GM10266 (cell line): ENCODE data around the gene CASP14.

ENCODE experiments used
- DNase-seq: peaks from one replicate; pipeline ENCODE4 v3.0.0; 2012; ENCODE audit errors: extremely low spot score
- TF ChIP-seq, protein P1 (sequence below): IDR thresholded peaks from 2 replicates; pipeline ENCODE4 v1.5.1; 2012; ENCODE audit warnings: mild to moderate bottlenecking, low read depth; ENCODE audit not compliant: control insufficient read depth, insufficient read depth; ENCODE audit errors: missing control alignments

Gene CASP14

GRCh38 chr19:15022752-15023151 is 26.5 kb upstream of the CASP14 start:
- no peak for DNase-seq
- TF ChIP-seq, protein P1, sequence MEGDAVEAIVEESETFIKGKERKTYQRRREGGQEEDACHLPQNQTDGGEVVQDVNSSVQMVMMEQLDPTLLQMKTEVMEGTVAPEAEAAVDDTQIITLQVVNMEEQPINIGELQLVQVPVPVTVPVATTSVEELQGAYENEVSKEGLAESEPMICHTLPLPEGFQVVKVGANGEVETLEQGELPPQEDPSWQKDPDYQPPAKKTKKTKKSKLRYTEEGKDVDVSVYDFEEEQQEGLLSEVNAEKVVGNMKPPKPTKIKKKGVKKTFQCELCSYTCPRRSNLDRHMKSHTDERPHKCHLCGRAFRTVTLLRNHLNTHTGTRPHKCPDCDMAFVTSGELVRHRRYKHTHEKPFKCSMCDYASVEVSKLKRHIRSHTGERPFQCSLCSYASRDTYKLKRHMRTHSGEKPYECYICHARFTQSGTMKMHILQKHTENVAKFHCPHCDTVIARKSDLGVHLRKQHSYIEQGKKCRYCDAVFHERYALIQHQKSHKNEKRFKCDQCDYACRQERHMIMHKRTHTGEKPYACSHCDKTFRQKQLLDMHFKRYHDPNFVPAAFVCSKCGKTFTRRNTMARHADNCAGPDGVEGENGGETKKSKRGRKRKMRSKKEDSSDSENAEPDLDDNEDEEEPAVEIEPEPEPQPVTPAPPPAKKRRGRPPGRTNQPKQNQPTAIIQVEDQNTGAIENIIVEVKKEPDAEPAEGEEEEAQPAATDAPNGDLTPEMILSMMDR, result no peak

- DNase-seq, result no peak
- TF ChIP-seq, protein P1, result peak; percentile 29
These were observed 24.1 kb upstream of the CASP14 start for GRCh38 chr19:15025217-15025616.

GRCh38 chr19:15028490-15028889 is 20.8 kb upstream of the CASP14 start:
- DNase-seq, result no peak
- TF ChIP-seq, protein P1, result no peak

- no peak for DNase-seq
- TF ChIP-seq, protein P1, result no peak
These were observed 17.6 kb upstream of the CASP14 start for GRCh38 chr19:15031675-15032074.

GRCh38 chr19:15035795-15036311 is 13.4 kb upstream of the CASP14 start:
- TF ChIP-seq, protein P1, result no peak
- no peak for DNase-seq

DNA sequence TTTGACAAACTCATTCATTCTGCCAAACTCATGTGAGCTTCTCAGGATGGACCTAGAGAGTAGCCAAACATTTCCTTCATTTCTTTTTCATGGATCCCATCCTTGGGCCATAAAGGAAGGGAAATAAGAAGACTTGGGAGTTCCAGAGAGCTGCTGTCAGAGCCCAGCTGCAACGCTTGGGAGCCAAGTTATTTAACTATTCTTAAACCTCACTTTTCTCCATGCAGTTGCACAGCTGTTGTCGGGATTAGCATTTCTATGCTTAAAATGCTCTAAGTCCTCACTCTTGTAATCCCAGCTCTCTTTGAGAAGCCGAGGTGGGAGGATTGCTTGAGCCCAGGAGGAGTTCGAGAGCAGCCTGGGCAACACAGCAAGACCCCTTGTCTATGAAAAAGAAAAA is 11.7 kb upstream of the CASP14 start:
- DNase-seq, result no peak
- TF ChIP-seq, protein P1, result no peak

DNA sequence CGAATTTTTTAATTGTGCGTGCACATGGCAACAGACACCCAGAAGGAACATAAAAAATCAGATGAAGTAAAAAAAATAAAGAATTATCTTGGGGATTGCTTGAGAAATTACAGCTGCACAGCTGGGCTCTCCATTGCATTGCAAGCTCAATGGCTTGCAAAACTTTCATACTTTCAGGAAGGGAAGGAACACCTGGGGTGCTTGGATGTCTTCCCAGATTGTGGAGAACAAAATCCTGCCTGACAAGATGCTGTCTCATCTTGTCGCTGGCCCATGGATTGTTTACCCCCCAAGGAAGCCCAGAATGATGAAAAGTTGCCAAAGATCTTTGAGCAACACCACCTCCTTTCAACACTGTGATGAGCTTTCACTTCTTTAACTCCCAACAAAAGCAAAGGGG is 11.0 kb upstream of the CASP14 start:
- no peak for DNase-seq

More for the DNA sequence above, 11.0 kb upstream of the CASP14 start:
- TF ChIP-seq, protein P1, result no peak
